KMS-11 (cell line): ENCODE results near the gene GBX1.

Experiments used
- H2AFZ ChIP-seq: fragments of 200-600 bp; sonication (generic); 2 replicates; pipeline ENCODE4 v1.6.1; 2016; ENCODE audit warnings: antibody characterized with exemption, mixed run types, low read depth
- H3K27ac ChIP-seq: fragments of 200-600 bp; sonication (generic); 2 replicates; pipeline ENCODE4 v1.6.1; 2016; ENCODE audit warnings: mild to moderate bottlenecking, mixed run types
- H3K27me3 ChIP-seq: fragments of 200-600 bp; sonication (generic); 2 replicates; pipeline ENCODE4 v1.6.1; 2017; ENCODE audit warnings: mild to moderate bottlenecking, low read depth, mixed run types, moderate library complexity; ENCODE audit not compliant: insufficient read depth
- H3K36me3 ChIP-seq: fragments of 200-600 bp; sonication (generic); 2 replicates; pipeline ENCODE4 v1.6.1; 2017; ENCODE audit warnings: mild to moderate bottlenecking, mixed run types; ENCODE audit not compliant: insufficient read depth
- H3K4me1 ChIP-seq: fragments of 200-600 bp; sonication (generic); 2 replicates; pipeline ENCODE4 v1.6.1; 2016; ENCODE audit warnings: mild to moderate bottlenecking, low read depth, mixed run types; ENCODE audit not compliant: poor library complexity, severe bottlenecking
- H3K4me2 ChIP-seq: fragments of 200-600 bp; sonication (generic); 2 replicates; pipeline ENCODE4 v1.7.0; 2016; ENCODE audit warnings: mild to moderate bottlenecking, mixed run types
- H3K4me3 ChIP-seq: fragments of 200-600 bp; sonication (generic); IDR thresholded peaks from 2 replicates; pipeline ENCODE4 v1.6.1; 2017; ENCODE audit warnings: low read depth, low read length, mixed read lengths; ENCODE audit not compliant: insufficient read depth
- H3K79me2 ChIP-seq: fragments of 200-600 bp; sonication (generic); 2 replicates; pipeline ENCODE4 v1.6.1; 2016; ENCODE audit warnings: low read depth, mixed run types; ENCODE audit not compliant: insufficient read depth
- H3K9ac ChIP-seq: fragments of 200-600 bp; sonication (generic); 2 replicates; pipeline ENCODE4 v1.6.1; 2016; ENCODE audit warnings: mild to moderate bottlenecking, mixed run types
- H4K20me1 ChIP-seq: fragments of 200-600 bp; sonication (generic); 2 replicates; pipeline ENCODE4 v1.6.1; 2016; ENCODE audit warnings: mild to moderate bottlenecking, mixed run types; ENCODE audit not compliant: insufficient read depth
- CTCF ChIP-seq: fragments of 200-600 bp; sonication (generic); conservative IDR thresholded peaks from 2 replicates; pipeline ENCODE4 v1.6.1; 2017; ENCODE audit warnings: low read depth, mild to moderate bottlenecking, antibody characterized with exemption, low read length, moderate library complexity, mixed read lengths

Gene GBX1

GRCh38 chr7:151109094-151110048 is 58.1 kb downstream of the GBX1 start:
- Histone ChIP-seq H3K4me1 (peaks cover 9% of the 10 kb centered on the region), H4K20me1 (peaks cover 20% of the 10 kb centered on the region; the same call in 1 of the 2 replicates), H3K27me3 (no peaks in the 10 kb centered on the region), H2AFZ (no peak overlapping the region), H3K79me2 (peaks cover 23% of the 10 kb centered on the region; the same call in 1 of the 2 replicates), H3K9ac (no peak overlapping the region), H3K27ac (no peak overlapping the region), H3K4me2 (no peak overlapping the region), H3K36me3 (no peaks in the 10 kb centered on the region; the same call in 1 of the 2 replicates), H3K4me3 (no peak overlapping the region)
- no peak for TF ChIP-seq CTCF

- H3K4me2 ChIP-seq, result no peak overlapping the region
- peaks cover 24% of the 10 kb centered on the region; the same call in 1 of the 2 replicates for H3K79me2 ChIP-seq
- H4K20me1 ChIP-seq, result peaks cover 20% of the 10 kb centered on the region; the same call in 1 of the 2 replicates
- no peak overlapping the region for H3K9ac ChIP-seq
- H3K4me1 ChIP-seq, result peaks cover 9% of the 10 kb centered on the region
- no peaks in the 10 kb centered on the region for H3K27me3 ChIP-seq
- no peak overlapping the region for H3K27ac ChIP-seq
- H3K36me3 ChIP-seq, result no peaks in the 10 kb centered on the region; the same call in 1 of the 2 replicates
- no peak overlapping the region for H3K4me3 ChIP-seq
- no peak for TF ChIP-seq CTCF
- H2AFZ ChIP-seq, result no peak overlapping the region
Measured at GRCh38 chr7:151107882-151108281, 59.6 kb downstream of the GBX1 start.

GRCh38 chr7:151104411-151105235 is 62.9 kb downstream of the GBX1 start:
- Histone ChIP-seq H3K36me3 (no peaks in the 10 kb centered on the region; the same call in 1 of the 2 replicates), H4K20me1 (peaks cover 13% of the 10 kb centered on the region), H3K4me1 (no peaks in the 10 kb centered on the region), H3K27me3 (no peaks in the 10 kb centered on the region), H3K9ac (no peak overlapping the region), H2AFZ (no peak overlapping the region), H3K27ac (no peak overlapping the region), H3K4me2 (no peak overlapping the region), H3K79me2 (peaks cover 37% of the 10 kb centered on the region), H3K4me3 (no peak overlapping the region)
- no peak for TF ChIP-seq CTCF

- no peak for TF ChIP-seq CTCF
- Histone ChIP-seq H3K9ac (no peak overlapping the region), H4K20me1 (peaks cover 12% of the 10 kb centered on the region), H3K36me3 (no peaks in the 10 kb centered on the region; the same call in 1 of the 2 replicates), H3K27me3 (no peaks in the 10 kb centered on the region), H3K4me1 (no peaks in the 10 kb centered on the region), H3K4me3 (no peak overlapping the region), H3K79me2 (peaks cover 42% of the 10 kb centered on the region), H3K27ac (no peak overlapping the region), H2AFZ (no peak overlapping the region), H3K4me2 (no peak overlapping the region)
Measured at GRCh38 chr7:151103973-151104372, 63.5 kb downstream of the GBX1 start.
